GM12878 (cell line): ENCODE results near the gene SFSWAP. TPM values are rescaled to one million over a fixed set of nuclear protein-coding genes. Genes with fewer than 3 reads are reported as not detected.

Experiments
- BCL11A ChIP-seq: IDR thresholded peaks from 2 replicates; pipeline ENCODE4 v1.6.1; 2011; ENCODE audit warnings: low read depth, low read length
- FOS ChIP-seq: IDR thresholded peaks from 3 replicates; pipeline ENCODE4 v1.6.1; 2011; ENCODE audit warnings: borderline replicate concordance; ENCODE audit not compliant: insufficient read length; ENCODE audit errors: extremely low read depth
- GABPA ChIP-seq: IDR thresholded peaks from 2 replicates; pipeline ENCODE4 v1.6.1; 2014; ENCODE audit warnings: antibody characterized with exemption, low read depth, mild to moderate bottlenecking, inconsistent platforms
- NFXL1 ChIP-seq: fragments of 450-650 bp; IDR thresholded peaks from 2 replicates; pipeline ENCODE4 v1.6.1; 2017; ENCODE audit warnings: antibody characterized with exemption, mild to moderate bottlenecking, borderline replicate concordance
- NR2C2 ChIP-seq: IDR thresholded peaks from 2 replicates; pipeline ENCODE4 v1.6.1; 2011; ENCODE audit warnings: borderline replicate concordance, low read depth; ENCODE audit not compliant: control insufficient read depth, insufficient read length
- POLR2AphosphoS5 ChIP-seq: IDR thresholded peaks from 2 replicates; pipeline ENCODE4 v1.6.1; 2011; ENCODE audit warnings: mild to moderate bottlenecking, low read length, inconsistent platforms
- RFX5 ChIP-seq: IDR thresholded peaks from 2 replicates; pipeline ENCODE4 v1.6.1; 2011; ENCODE audit warnings: low read depth, low read length, improper control_type of control experiment
- SIN3A ChIP-seq: IDR thresholded peaks from 2 replicates; pipeline ENCODE4 v1.6.1; 2012; ENCODE audit warnings: low read depth, low read length, improper control_type of control experiment
- TBL1XR1 ChIP-seq: IDR thresholded peaks from 2 replicates; pipeline ENCODE4 v1.6.1; 2012; ENCODE audit warnings: low read depth, low read length, improper control_type of control experiment
- ZNF24 ChIP-seq: fragments of 450-650 bp; IDR thresholded peaks from 2 replicates; pipeline ENCODE4 v1.6.1; 2017; ENCODE audit warnings: antibody characterized with exemption, mild to moderate bottlenecking
- ZNF622 ChIP-seq: fragments of 450-650 bp; IDR thresholded peaks from 2 replicates; pipeline ENCODE4 v1.6.1; 2017; ENCODE audit warnings: mild to moderate bottlenecking, inconsistent platforms
- polyA plus RNA-seq, 11 experiments: library from polyadenylated mRNA; depleted of rRNA in 4 of 11; unstranded in 6 of 11; stranded (reverse) in 5 of 11; fragments of >200 nt; fragmentation: Nextera tagmentation in 4 of 11; fragmentation: Illumina TruSeq in 1 of 11; extraction: Ambion mirVana in 4 of 11; extraction: Trizol in 1 of 11; gene quantifications; 1 replicate in 1 of 11; 2 replicates in 10 of 11; pipeline versions ENCODE4 v1.2.1 to v1.2.3, GENCODE V29; 2011 to 2016; ENCODE audit warnings: inconsistent platforms in 2 of 11, missing spikeins in 2 of 11, low read depth in 1 of 11
- total RNA-seq, 4 experiments: library from RNA; depleted of rRNA in 3 of 4; stranded (reverse); fragments of >200 nt in 3 of 4; fragmentation: Illumina TruSeq in 1 of 4; extraction: Trizol in 1 of 4; gene quantifications; 2 replicates each; pipeline versions ENCODE4 v1.2.1 to v1.2.3, GENCODE V29; 2013 to 2021
- TF ChIP-seq, protein P1 (sequence below): fragments of 450-650 bp; IDR thresholded peaks from 2 replicates; pipeline ENCODE4 v1.6.1; 2017; ENCODE audit warnings: borderline replicate concordance
- TF ChIP-seq, protein P2 (sequence below): fragments of 450-650 bp; IDR thresholded peaks from 2 replicates; pipeline ENCODE4 v1.6.1; 2017; ENCODE audit warnings: mild to moderate bottlenecking, moderate library complexity
- TF ChIP-seq, protein P3 (sequence below): fragments of 450-650 bp; formaldehyde crosslinking; IDR thresholded peaks from 2 replicates; pipeline ENCODE4 v1.5.0; 2022; ENCODE audit warnings: mild to moderate bottlenecking, missing genetic modification characterization

The SFSWAP gene
- total and polyA plus RNA-seq, 10 of the 15 experiments (the other 5 are each of a cell fraction or from before 2014, with no cell fraction given), result 1.8 to 48.6 (median 25.0) TPM

DNA sequence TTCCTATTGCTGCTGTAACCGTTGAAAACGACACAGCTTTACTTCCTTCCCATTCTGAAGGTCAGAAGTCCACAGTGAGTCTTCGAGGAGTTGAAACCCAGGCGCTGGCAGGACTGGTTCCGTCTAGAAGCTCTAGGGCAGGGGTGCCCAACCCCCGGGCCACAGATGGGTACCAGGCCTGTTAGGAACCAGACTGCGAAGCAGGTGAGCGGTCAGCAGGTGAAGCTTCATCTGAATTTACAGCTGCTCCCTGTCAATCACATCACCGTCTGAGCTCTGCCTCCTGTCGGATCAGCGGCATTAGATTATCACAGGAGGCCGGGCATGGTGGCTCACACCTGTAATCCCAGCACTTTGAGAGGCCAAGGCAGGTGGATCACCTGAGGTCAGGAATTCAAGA is 12.6 kb upstream of the SFSWAP start (continued):
- TF ChIP-seq, protein P1, sequence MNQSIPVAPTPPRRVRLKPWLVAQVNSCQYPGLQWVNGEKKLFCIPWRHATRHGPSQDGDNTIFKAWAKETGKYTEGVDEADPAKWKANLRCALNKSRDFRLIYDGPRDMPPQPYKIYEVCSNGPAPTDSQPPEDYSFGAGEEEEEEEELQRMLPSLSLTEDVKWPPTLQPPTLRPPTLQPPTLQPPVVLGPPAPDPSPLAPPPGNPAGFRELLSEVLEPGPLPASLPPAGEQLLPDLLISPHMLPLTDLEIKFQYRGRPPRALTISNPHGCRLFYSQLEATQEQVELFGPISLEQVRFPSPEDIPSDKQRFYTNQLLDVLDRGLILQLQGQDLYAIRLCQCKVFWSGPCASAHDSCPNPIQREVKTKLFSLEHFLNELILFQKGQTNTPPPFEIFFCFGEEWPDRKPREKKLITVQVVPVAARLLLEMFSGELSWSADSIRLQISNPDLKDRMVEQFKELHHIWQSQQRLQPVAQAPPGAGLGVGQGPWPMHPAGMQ, result no peak
- TF ChIP-seq BCL11A (no peak), POLR2AphosphoS5 (no peak), SIN3A (no peak), ZNF24 (no peak), FOS (no peak), TBL1XR1 (no peak), NFXL1 (no peak), NR2C2 (no peak), RFX5 (no peak), GABPA (no peak), ZNF622 (no peak)
- TF ChIP-seq, protein P2, sequence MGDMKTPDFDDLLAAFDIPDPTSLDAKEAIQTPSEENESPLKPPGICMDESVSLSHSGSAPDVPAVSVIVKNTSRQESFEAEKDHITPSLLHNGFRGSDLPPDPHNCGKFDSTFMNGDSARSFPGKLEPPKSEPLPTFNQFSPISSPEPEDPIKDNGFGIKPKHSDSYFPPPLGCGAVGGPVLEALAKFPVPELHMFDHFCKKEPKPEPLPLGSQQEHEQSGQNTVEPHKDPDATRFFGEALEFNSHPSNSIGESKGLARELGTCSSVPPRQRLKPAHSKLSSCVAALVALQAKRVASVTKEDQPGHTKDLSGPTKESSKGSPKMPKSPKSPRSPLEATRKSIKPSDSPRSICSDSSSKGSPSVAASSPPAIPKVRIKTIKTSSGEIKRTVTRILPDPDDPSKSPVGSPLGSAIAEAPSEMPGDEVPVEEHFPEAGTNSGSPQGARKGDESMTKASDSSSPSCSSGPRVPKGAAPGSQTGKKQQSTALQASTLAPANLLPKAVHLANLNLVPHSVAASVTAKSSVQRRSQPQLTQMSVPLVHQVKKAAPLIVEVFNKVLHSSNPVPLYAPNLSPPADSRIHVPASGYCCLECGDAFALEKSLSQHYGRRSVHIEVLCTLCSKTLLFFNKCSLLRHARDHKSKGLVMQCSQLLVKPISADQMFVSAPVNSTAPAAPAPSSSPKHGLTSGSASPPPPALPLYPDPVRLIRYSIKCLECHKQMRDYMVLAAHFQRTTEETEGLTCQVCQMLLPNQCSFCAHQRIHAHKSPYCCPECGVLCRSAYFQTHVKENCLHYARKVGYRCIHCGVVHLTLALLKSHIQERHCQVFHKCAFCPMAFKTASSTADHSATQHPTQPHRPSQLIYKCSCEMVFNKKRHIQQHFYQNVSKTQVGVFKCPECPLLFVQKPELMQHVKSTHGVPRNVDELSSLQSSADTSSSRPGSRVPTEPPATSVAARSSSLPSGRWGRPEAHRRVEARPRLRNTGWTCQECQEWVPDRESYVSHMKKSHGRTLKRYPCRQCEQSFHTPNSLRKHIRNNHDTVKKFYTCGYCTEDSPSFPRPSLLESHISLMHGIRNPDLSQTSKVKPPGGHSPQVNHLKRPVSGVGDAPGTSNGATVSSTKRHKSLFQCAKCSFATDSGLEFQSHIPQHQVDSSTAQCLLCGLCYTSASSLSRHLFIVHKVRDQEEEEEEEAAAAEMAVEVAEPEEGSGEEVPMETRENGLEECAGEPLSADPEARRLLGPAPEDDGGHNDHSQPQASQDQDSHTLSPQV, result no peak
- TF ChIP-seq, protein P3, sequence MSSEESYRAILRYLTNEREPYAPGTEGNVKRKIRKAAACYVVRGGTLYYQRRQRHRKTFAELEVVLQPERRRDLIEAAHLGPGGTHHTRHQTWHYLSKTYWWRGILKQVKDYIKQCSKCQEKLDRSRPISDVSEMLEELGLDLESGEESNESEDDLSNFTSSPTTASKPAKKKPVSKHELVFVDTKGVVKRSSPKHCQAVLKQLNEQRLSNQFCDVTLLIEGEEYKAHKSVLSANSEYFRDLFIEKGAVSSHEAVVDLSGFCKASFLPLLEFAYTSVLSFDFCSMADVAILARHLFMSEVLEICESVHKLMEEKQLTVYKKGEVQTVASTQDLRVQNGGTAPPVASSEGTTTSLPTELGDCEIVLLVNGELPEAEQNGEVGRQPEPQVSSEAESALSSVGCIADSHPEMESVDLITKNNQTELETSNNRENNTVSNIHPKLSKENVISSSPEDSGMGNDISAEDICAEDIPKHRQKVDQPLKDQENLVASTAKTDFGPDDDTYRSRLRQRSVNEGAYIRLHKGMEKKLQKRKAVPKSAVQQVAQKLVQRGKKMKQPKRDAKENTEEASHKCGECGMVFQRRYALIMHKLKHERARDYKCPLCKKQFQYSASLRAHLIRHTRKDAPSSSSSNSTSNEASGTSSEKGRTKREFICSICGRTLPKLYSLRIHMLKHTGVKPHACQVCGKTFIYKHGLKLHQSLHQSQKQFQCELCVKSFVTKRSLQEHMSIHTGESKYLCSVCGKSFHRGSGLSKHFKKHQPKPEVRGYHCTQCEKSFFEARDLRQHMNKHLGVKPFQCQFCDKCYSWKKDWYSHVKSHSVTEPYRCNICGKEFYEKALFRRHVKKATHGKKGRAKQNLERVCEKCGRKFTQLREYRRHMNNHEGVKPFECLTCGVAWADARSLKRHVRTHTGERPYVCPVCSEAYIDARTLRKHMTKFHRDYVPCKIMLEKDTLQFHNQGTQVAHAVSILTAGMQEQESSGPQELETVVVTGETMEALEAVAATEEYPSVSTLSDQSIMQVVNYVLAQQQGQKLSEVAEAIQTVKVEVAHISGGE (CRISPR knock-in tag), result no peak
